MM.1S (cell line): ENCODE results near the gene EZH1.

Source experiments
- DNase-seq: peaks from one replicate; pipeline ENCODE4 v3.0.0-alpha.2; 2015
- H2AFZ ChIP-seq: fragments of 300-600 bp; sonication (generic); 2 replicates; pipeline ENCODE4 v1.6.0; 2016; ENCODE audit warnings: antibody characterized with exemption, low read length
- H3F3A ChIP-seq: fragments of 300-600 bp; sonication (generic); 2 replicates; pipeline ENCODE4 v1.6.1; 2016; ENCODE audit warnings: mild to moderate bottlenecking, antibody characterized with exemption, low read length, moderate library complexity, mixed read lengths; ENCODE audit not compliant: insufficient read depth
- H3K27ac ChIP-seq: fragments of 300-600 bp; sonication (generic); 2 replicates; pipeline ENCODE4 v1.5.1; 2016; ENCODE audit warnings: mild to moderate bottlenecking, low read length
- H3K27me3 ChIP-seq: fragments of 300-600 bp; sonication (generic); replicated peaks from 2 replicates; pipeline ENCODE4 v1.6.0; 2016; ENCODE audit warnings: low read length; ENCODE audit not compliant: insufficient read depth
- H3K36me3 ChIP-seq: fragments of 300-600 bp; sonication (generic); replicated peaks from 2 replicates; pipeline ENCODE4 v1.6.1; 2016; ENCODE audit warnings: mild to moderate bottlenecking, low read length, mixed read lengths; ENCODE audit not compliant: insufficient read depth
- H3K4me1 ChIP-seq: fragments of 300-600 bp; sonication (generic); 2 replicates; pipeline ENCODE4 v1.6.1; 2016; ENCODE audit warnings: low read length, mixed read lengths
- H3K4me2 ChIP-seq: fragments of 300-600 bp; sonication (generic); 2 replicates; pipeline ENCODE4 v1.6.0; 2016; ENCODE audit warnings: low read depth, low read length
- H3K4me3 ChIP-seq: fragments of 300-600 bp; sonication (generic); 2 replicates; pipeline ENCODE4 v1.5.1; 2016; ENCODE audit warnings: low read length, mixed read lengths
- H3K79me2 ChIP-seq: fragments of 300-600 bp; sonication (generic); 2 replicates; pipeline ENCODE4 v1.6.1; 2016; ENCODE audit warnings: mixed run types, low read length, mixed read lengths
- H3K9ac ChIP-seq: fragments of 300-600 bp; sonication (generic); 2 replicates; pipeline ENCODE4 v1.6.1; 2016; ENCODE audit warnings: low read length, mixed read lengths
- H3K9me2 ChIP-seq: fragments of 300-600 bp; sonication (generic); replicated peaks from 2 replicates; pipeline ENCODE4 v1.6.1; 2016; ENCODE audit warnings: mild to moderate bottlenecking, low read length, mixed read lengths; ENCODE audit not compliant: insufficient read depth
- H3K9me3 ChIP-seq: fragments of 300-600 bp; sonication (generic); replicated peaks from 2 replicates; pipeline ENCODE4 v1.6.1; 2016; ENCODE audit warnings: mild to moderate bottlenecking, low read length, mixed read lengths; ENCODE audit not compliant: insufficient read depth
- H4K20me1 ChIP-seq: fragments of 300-600 bp; sonication (generic); 2 replicates; pipeline ENCODE4 v1.6.1; 2016; ENCODE audit warnings: mild to moderate bottlenecking, low read length, moderate library complexity, mixed read lengths; ENCODE audit not compliant: insufficient read depth
- CTCF ChIP-seq: fragments of 300-600 bp; sonication (generic); IDR thresholded peaks from 2 replicates; pipeline ENCODE4 v1.5.1; 2016; ENCODE audit warnings: antibody characterized with exemption, low read length, mixed read lengths
- EZH2 ChIP-seq: fragments of 300-600 bp; sonication (generic); optimal IDR thresholded peaks from 2 replicates; pipeline ENCODE3; 2017; ENCODE audit warnings: low read depth, mild to moderate bottlenecking, antibody characterized with exemption, low read length, mixed read lengths
- EZH2phosphoT487 ChIP-seq: fragments of 300-600 bp; sonication (generic); IDR thresholded peaks from 2 replicates; pipeline ENCODE4 v1.6.1; 2018; ENCODE audit warnings: antibody characterized with exemption, low read length

The EZH1 gene

DNA sequence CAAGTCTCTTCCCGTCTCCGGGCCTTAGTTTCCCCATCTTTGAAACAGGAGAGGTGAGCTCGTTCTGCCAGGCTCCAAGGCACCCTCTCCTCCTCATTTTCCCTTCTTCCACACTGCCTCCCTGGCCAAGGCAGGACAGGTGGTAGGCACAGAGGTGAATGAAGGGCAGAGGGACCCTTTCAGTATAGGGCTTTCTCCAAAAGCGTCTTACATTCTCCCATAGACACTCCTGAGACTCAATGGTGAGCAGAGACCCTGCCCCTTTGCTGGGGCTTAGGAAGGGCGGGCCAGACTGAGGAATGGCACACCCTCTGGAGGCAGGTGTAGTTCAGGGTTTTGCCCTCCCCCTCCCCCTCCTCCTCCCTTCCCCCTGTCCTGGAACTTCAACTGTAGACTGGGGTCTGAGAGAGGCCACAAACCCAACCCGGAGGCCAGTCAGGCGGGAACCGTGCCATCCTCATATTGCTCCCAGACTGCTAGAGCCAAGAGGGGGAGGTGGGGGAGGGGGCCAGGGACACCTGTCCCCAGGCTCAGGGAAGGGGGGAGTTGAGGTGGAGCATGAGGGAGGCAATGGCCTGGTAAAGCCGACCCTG, 70.0 kb downstream of the EZH1 start:
- no peak for TF ChIP-seq EZH2
- no peak for TF ChIP-seq CTCF
- no peak for TF ChIP-seq EZH2phosphoT487
- Histone ChIP-seq H3K9ac (peak overlapping the region; percentile 92), H2AFZ (no peak overlapping the region), H3K9me3 (no peaks in the 10 kb centered on the region), H3F3A (peaks cover 20% of the 10 kb centered on the region), H3K79me2 (peaks cover 73% of the 10 kb centered on the region), H4K20me1 (no peaks in the 10 kb centered on the region), H3K4me2 (peak overlapping the region; percentile 94), H3K4me1 (peaks cover 12% of the 10 kb centered on the region), H3K4me3 (peak overlapping the region; percentile 100), H3K27ac (peak overlapping the region; percentile 48; the same call in 1 of the 2 replicates), H3K9me2 (no peaks in the 10 kb centered on the region), H3K36me3 (peaks cover 11% of the 10 kb centered on the region), H3K27me3 (no peaks in the 10 kb centered on the region)
- no peak for DNase-seq

DNA sequence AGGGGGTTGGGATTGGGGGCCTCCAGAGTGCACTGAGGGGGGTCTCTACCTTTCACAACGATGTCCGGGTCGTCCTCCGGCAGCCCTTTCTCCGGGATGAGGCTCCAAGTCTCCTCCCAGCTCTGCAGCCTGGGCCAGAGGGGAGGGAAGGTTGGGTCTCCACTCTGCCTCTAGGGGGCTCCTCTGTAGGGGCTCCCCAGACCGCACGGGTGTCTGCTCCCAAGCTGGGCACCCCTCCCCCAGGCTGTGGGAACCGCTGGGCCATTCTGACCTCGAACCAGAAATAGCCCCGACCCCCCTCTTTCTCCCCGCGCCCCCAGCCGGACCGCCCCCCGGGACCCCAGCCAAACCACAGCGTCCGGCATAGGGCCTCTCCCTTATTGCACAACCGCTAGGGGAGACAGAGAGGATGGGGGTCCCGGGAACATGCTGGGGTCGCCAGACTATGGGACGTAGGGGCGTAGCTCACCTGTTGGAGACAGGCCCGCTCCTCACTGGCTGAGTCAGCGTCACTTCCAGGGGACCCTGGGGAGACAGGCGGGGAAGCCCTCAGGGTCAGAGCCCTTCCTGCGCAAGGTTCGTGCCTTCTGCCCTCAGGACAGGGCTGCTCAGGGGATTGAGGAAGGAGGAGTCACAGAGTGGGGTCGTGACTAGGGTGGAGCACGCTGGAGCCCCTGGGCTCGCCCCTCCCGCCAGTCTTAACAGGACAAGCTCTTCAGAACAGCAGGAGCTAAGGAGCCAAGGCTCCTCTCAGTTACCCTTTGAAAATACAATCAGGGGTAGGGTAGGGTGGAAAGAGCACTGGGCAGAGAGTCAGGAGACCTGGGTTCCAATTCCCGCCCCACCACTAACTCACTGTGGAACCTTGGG, 70.7 kb downstream of the EZH1 start:
- TF ChIP-seq EZH2phosphoT487 (no peak), CTCF (peak; percentile 27)
- Histone ChIP-seq H3K9me3 (no peaks in the 10 kb centered on the region), H3K9ac (peak overlapping the region; percentile 92; the same call in 1 of the 2 replicates), H4K20me1 (no peaks in the 10 kb centered on the region), H3K27me3 (no peaks in the 10 kb centered on the region), H3K79me2 (peaks cover 78% of the 10 kb centered on the region), H2AFZ (no peak overlapping the region), H3K27ac (no peak overlapping the region), H3K9me2 (no peaks in the 10 kb centered on the region), H3F3A (peaks cover 13% of the 10 kb centered on the region), H3K4me2 (peak overlapping the region; percentile 94), H3K4me3 (peak overlapping the region; percentile 100; the same call in 1 of the 2 replicates), H3K36me3 (peaks cover 15% of the 10 kb centered on the region), H3K4me1 (0 out of 2 replicates have a peak, but pooled peaks cover 6% of the 10 kb centered on the region)
- no peak for DNase-seq

DNA sequence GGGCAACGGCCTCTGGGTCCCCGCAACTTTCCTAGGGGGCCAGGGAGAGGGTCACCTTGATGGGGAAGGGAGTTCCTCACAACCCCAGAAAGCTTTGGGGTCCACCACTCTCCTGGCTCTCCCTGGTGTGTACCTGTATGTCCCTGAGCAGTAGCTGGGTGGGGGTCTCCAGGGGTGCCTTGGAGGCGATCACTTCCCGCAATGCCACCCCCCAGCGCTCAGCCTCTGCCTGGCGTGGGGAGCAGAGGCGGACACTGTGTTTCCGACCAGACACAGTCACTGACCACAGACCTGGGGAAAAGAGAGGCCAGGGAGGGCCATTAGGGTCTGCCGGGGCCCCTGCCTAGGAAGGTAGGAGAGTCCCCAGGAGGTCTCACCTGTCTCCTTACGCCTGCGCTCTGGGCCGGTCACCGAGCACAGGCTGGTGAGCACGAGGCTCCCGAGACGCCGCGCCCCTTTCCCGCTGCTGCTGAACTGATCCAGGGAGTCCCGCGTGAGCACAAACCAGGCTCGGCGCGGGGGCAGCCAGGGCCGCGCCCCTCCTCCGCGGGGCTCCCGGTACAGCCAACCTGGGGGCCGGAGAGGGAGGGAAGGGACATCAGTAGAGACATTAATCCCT, 71.5 kb downstream of the EZH1 start:
- no peaks in the 10 kb centered on the region for H3K9me3 ChIP-seq
- no peak overlapping the region for H3K4me3 ChIP-seq
- 0 out of 2 replicates have a peak, but pooled peaks cover 6% of the 10 kb centered on the region for H3K4me1 ChIP-seq
- no peaks in the 10 kb centered on the region for H3K9me2 ChIP-seq
- H3F3A ChIP-seq = peaks cover 7% of the 10 kb centered on the region
- peaks cover 16% of the 10 kb centered on the region for H3K36me3 ChIP-seq
- no peak overlapping the region for H3K4me2 ChIP-seq
- TF ChIP-seq CTCF (no peak), EZH2phosphoT487 (no peak)
- peaks cover 78% of the 10 kb centered on the region for H3K79me2 ChIP-seq
- DNase-seq = no peak
- H3K27ac ChIP-seq = no peak overlapping the region
- H4K20me1 ChIP-seq = no peaks in the 10 kb centered on the region
- no peak overlapping the region for H2AFZ ChIP-seq
- no peaks in the 10 kb centered on the region for H3K27me3 ChIP-seq
- no peak overlapping the region for H3K9ac ChIP-seq
